AG10803 (cell line): Measurements from ENCODE around the gene KLK3.

Source experiments
- DNase-seq: peaks from one replicate; pipeline ENCODE4 v3.0.0; 2010; ENCODE audit warnings: low read depth
- H3K4me3 ChIP-seq: 2 replicates; pipeline ENCODE4 v1.5.1; 2011; ENCODE audit warnings: mild to moderate bottlenecking, low read length, control low read depth
- CTCF ChIP-seq: conservative IDR thresholded peaks from 2 replicates; pipeline ENCODE4 v1.5.1; 2011; ENCODE audit warnings: mild to moderate bottlenecking, low read length, control low read depth, inconsistent platforms

KLK3 gene

GRCh38 chr19:50832666-50833065, 22.0 kb upstream of the KLK3 start:
- TF ChIP-seq CTCF, result no peak
- DNase-seq, result no peak

GRCh38 chr19:50833117-50833801, 21.5 kb upstream of the KLK3 start, which contains the start of gene KLK15:
Gene KLK15 (minus strand): TSS chr19:50833574. CDS start chr19:50831492, 2,082 bp downstream.
- no peak for DNase-seq
- TF ChIP-seq CTCF, result no peak
- no peak within 1 kb of the TSS for H3K4me3 ChIP-seq

More at GRCh38 chr19:50832666-50833065, 22.0 kb upstream of the KLK3 start:
- no peak overlapping the region for H3K4me3 ChIP-seq

GRCh38 chr19:50833802-50834167, 20.9 kb upstream of the KLK3 start:
- no peak overlapping the region for H3K4me3 ChIP-seq
- TF ChIP-seq CTCF, result no peak
- DNase-seq, result no peak

GRCh38 chr19:50835103-50835784, 19.5 kb upstream of the KLK3 start:
- DNase-seq, result peak; percentile 5
- peak overlapping the region; percentile 66 for H3K4me3 ChIP-seq
- TF ChIP-seq CTCF, result no peak

- peak; percentile 31 for DNase-seq
- TF ChIP-seq CTCF, result no peak
- H3K4me3 ChIP-seq, result peak overlapping the region; percentile 66
These were observed 18.8 kb upstream of the KLK3 start for GRCh38 chr19:50835785-50836542.

GRCh38 chr19:50836543-50837195, 18.0 kb upstream of the KLK3 start:
- H3K4me3 ChIP-seq, result no peak overlapping the region
- no peak for DNase-seq
- no peak for TF ChIP-seq CTCF
